A673 (cell line): ENCODE data around the gene LRRC47. TPM values are rescaled to one million over a fixed set of nuclear protein-coding genes. Genes with fewer than 3 reads are reported as not detected.

Source experiments
- BruUV-seq: library from RNA; stranded (reverse); fragments of 400-500 nt; replicated peaks from 2 replicates; lab custom pipeline; 2021; lab: Mats Ljungman, UMichigan
- CTCF ChIA-PET: fragments of 300-600 bp; sonication (Branson Sonifier 250); formaldehyde crosslinking; loops from one replicate; lab custom pipeline; 2022; ENCODE audit warnings: antibody characterized with exemption; lab: Charles Lee
- POLR2A ChIA-PET: fragments of 300-600 bp; sonication (Branson Sonifier 250); formaldehyde crosslinking; loops from one replicate; lab custom pipeline; 2022; ENCODE audit warnings: antibody characterized with exemption; ENCODE audit not compliant: low non-redundant PET; lab: Charles Lee
- DNase-seq: peaks from one replicate; pipeline ENCODE4 v3.0.0-alpha.2; 2015; ENCODE audit warnings: low spot score
- H3K27ac ChIP-seq: fragments of 200-600 bp; sonication (generic); 2 replicates; pipeline ENCODE4 v1.5.1; 2016; ENCODE audit warnings: mixed run types, low read depth, mild to moderate bottlenecking, mixed read lengths, antibody characterized with exemption, low read length; ENCODE audit not compliant: poor library complexity, severe bottlenecking
- H3K27me3 ChIP-seq: fragments of 200-600 bp; sonication (generic); replicated peaks from 2 replicates; pipeline ENCODE4 v1.6.1; 2017; ENCODE audit warnings: mixed run types, low read depth, mild to moderate bottlenecking, mixed read lengths, antibody characterized with exemption, low read length; ENCODE audit not compliant: insufficient read depth, poor library complexity
- H3K36me3 ChIP-seq: fragments of 200-600 bp; sonication (generic); 2 replicates; pipeline ENCODE4 v1.6.1; 2016; ENCODE audit warnings: mixed run types, mild to moderate bottlenecking, mixed read lengths, antibody characterized with exemption, low read length; ENCODE audit not compliant: insufficient read depth, poor library complexity, severe bottlenecking
- H3K4me1 ChIP-seq: fragments of 200-600 bp; sonication (generic); 2 replicates; pipeline ENCODE4 v1.6.1; 2017; ENCODE audit warnings: mixed run types, mild to moderate bottlenecking, mixed read lengths, antibody characterized with exemption, low read length; ENCODE audit not compliant: insufficient read depth, poor library complexity, severe bottlenecking
- H3K4me3 ChIP-seq: fragments of 200-600 bp; sonication (generic); 2 replicates; pipeline ENCODE4 v1.5.1; 2016; ENCODE audit warnings: low read depth, mixed run types, mild to moderate bottlenecking, mixed read lengths, low read length; ENCODE audit not compliant: poor library complexity, severe bottlenecking
- H3K9me3 ChIP-seq: fragments of 200-600 bp; sonication (generic); 2 replicates; pipeline ENCODE4 v1.6.1; 2016; ENCODE audit warnings: mixed run types, low read depth, mild to moderate bottlenecking, mixed read lengths, antibody characterized with exemption, low read length; ENCODE audit not compliant: poor library complexity, severe bottlenecking
- EZH2 ChIP-seq: fragments of 200-600 bp; sonication (generic); IDR thresholded peaks from 2 replicates; pipeline ENCODE4 v1.6.1; 2017; ENCODE audit warnings: borderline replicate concordance, low read depth, mild to moderate bottlenecking, mixed read lengths, antibody characterized with exemption, low read length; ENCODE audit not compliant: poor library complexity, severe bottlenecking
- intact Hi-C: fragments of 100-400 bp; cut with micrococcal nuclease; formaldehyde crosslinking; loops from one replicate; pipeline ENCODE4 v1.10.0; 2022; ENCODE audit not compliant: unreplicated experiment
- total RNA-seq: library from RNA; stranded (reverse); gene quantifications from 2 replicates; pipeline ENCODE4 v1.2.3, GENCODE V29; 2021
- TF ChIP-seq, protein P1 (sequence below): fragments of 300-800, 200-600 bp; sonication (generic); conservative IDR thresholded peaks from 2 replicates; pipeline ENCODE4 v1.5.1; 2017; ENCODE audit warnings: low read depth, mild to moderate bottlenecking, antibody characterized with exemption, low read length, moderate library complexity, mixed read lengths

Gene LRRC47
- total RNA-seq, 1 experiment from 2014 or later: 86.7 TPM

DNA sequence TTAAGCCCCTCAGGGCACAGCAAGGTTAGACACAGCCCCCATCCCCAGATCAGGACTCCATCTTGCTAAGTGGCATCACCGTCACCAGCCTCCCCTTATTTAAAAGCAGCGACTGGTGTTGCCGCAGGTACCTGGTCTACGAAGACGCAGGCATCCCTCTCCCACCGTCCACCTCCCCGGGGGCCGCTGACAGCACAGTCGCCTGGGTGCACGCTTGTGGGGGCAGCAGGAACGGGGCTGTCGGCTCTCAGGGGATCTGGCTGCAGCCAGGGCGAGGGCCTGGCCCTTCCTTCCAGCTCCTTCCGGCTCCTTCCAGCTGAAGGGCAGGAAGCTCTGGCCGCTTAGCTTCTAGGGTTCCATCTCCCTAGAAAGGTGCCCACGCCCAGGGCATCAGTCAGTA lies 61.7 kb downstream of the LRRC47 start:
- DNase-seq: no peak
- no peaks in the 10 kb centered on the region for H3K27me3 ChIP-seq
- no peak overlapping the region for H3K4me3 ChIP-seq
- no TSS peak for BruUV-seq
- no peak overlapping the region for H3K27ac ChIP-seq
- intact Hi-C loops: no loop called here
- peaks cover 9% of the 10 kb centered on the region for H3K36me3 ChIP-seq
- H3K4me1 ChIP-seq: no peaks in the 10 kb centered on the region
- TF ChIP-seq, protein P1, sequence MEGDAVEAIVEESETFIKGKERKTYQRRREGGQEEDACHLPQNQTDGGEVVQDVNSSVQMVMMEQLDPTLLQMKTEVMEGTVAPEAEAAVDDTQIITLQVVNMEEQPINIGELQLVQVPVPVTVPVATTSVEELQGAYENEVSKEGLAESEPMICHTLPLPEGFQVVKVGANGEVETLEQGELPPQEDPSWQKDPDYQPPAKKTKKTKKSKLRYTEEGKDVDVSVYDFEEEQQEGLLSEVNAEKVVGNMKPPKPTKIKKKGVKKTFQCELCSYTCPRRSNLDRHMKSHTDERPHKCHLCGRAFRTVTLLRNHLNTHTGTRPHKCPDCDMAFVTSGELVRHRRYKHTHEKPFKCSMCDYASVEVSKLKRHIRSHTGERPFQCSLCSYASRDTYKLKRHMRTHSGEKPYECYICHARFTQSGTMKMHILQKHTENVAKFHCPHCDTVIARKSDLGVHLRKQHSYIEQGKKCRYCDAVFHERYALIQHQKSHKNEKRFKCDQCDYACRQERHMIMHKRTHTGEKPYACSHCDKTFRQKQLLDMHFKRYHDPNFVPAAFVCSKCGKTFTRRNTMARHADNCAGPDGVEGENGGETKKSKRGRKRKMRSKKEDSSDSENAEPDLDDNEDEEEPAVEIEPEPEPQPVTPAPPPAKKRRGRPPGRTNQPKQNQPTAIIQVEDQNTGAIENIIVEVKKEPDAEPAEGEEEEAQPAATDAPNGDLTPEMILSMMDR: no peak
- CTCF ChIA-PET: interaction anchor here (0.9 kb wide), 1 partner anchor 10 kb away, joined by 3 read pairs; no protein-coding TSS in a partner anchor
- H3K9me3 ChIP-seq: no peaks in the 10 kb centered on the region
- POLR2A ChIA-PET: no interaction called here

DNA sequence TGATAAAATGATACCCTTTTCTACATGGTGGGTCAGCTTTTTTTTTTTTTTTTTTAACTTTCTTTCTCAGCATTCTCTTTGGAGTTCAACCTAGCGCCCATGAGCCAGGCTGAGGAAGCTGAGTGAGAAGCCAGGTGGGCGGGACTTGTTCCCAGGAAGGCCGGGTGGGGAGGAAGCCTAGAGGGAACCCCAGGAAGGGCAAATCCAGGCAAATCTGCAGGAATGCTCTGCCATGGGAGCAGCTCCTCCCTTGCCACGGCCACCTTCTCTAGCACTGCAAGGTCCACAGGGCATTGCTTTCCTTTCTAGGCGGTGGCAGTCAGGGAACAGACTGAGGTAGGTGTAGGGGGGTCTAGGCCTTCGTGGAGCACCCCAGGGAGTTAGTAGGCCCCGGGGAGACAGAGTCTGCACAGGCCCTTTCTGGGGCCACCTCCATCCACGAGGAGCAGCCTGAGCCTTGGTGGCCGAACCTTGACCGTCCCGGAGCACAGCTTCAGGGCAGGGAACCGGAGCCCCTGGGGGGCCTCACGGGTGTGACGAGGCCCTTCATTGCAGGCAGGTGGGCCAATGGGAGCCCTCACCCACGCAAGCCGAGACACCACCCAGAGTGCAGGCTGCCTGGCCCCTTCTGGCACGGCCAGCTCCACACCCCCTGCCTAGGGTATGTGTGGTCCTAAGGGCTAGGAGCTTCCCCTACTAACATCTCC lies 62.3 kb downstream of the LRRC47 start:
- intact Hi-C loops: no loop called here
- H3K4me3 ChIP-seq: no peak overlapping the region
- ChIA-PET CTCF (interaction anchor here (0.9 kb wide), 1 partner anchor 10 kb away, joined by 3 read pairs; no protein-coding TSS in a partner anchor), POLR2A (no interaction called here)
- H3K4me1 ChIP-seq: no peaks in the 10 kb centered on the region
- BruUV-seq: no TSS peak
- no peak for DNase-seq
- no peaks in the 10 kb centered on the region for H3K27me3 ChIP-seq
- no peak overlapping the region for H3K27ac ChIP-seq
- no peak for TF ChIP-seq EZH2
- TF ChIP-seq, protein P1: no peak
- peaks cover 9% of the 10 kb centered on the region for H3K36me3 ChIP-seq
- H3K9me3 ChIP-seq: no peaks in the 10 kb centered on the region

DNA sequence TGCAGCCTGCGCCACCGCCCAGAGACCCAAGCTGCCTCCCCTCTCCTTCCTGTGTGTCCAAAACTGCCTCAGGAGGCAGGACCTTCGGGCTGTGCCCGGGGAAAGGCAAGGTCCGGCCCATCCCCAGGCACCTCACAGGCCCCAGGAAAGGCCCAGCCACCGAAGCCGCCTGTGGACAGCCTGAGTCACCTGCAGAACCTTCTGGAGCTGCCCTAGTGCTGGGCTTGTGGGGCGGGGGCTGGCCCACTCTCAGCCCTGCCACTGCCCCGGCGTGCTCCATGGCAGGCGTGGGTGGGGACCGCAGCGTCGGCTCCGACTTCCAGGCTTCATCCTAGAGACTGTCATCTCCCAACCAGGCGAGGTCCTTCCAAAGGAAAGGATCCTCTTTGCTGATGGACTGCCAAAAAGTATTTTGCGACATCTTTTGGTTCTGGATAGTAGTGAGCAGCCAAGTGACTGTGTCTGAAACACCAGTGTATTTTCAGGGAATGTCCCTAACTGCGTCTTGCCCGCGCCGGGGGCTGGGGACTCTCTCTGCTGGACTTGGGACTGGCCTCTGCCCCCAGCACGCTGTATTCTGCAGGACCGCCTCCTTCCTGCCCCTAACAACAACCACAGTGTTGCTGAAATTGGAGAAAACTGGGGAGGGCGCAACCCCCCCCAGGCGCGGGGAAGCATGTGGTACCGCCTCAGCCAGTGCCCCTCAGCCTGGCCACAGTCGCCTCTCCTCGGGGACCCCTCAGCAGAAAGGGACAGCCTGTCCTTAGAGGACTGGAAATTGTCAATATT lies 63.0 kb downstream of the LRRC47 start:
- Histone ChIP-seq H3K27me3 (no peaks in the 10 kb centered on the region), H3K4me3 (no peak overlapping the region), H3K9me3 (no peaks in the 10 kb centered on the region), H3K4me1 (no peaks in the 10 kb centered on the region), H3K27ac (no peak overlapping the region), H3K36me3 (peaks cover 4% of the 10 kb centered on the region)
- CTCF ChIA-PET: no interaction called here
- TF ChIP-seq, protein P1: no peak
- no peak for TF ChIP-seq EZH2
- no peak for DNase-seq
- no TSS peak for BruUV-seq
- intact Hi-C loops: no loop called here
- POLR2A ChIA-PET: no interaction called here
